Measurements from ENCODE around the gene WTIP. TPM values are rescaled to one million over a fixed set of nuclear protein-coding genes. Genes with fewer than 3 reads are reported as not detected.

The WTIP gene
- total RNA-seq, 3 donors from 2014 or later (not counting 1 experiment from before 2014, with no cell fraction given): 0.12 to 0.83 (median 0.45) TPM

DNA sequence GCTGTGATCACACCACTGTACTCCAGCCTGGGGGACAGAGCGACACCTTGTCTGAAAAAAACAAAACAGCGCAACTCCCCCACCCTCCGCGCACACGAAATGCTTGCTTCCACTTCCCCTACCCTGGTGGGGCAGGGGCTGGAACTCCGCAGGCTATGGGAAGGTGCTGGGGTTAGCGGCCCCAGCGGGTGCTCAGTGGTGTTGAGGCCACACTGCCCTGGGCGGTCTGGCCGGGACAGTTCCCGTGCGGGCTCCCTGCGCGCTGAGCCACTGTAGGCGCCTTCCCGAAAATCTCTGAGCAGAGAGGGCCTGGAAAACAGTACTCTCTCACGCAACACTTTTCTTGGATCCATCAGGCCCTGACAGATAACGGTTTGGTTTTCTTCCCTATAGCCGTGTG, 1.1 kb upstream of the WTIP start:
- Histone ChIP-seq H3K4me3 (ENCODE audit: low read length) (no peak overlapping the region), H3K36me3 (ENCODE audit: control insufficient read depth, insufficient read depth, low read length) (no peaks in the 10 kb centered on the region), H3K27ac (ENCODE audit: low read length) (no peak overlapping the region), H3K4me1 (ENCODE audit: control insufficient read depth, insufficient read depth, low read length) (no peaks in the 10 kb centered on the region), H3K27me3 (ENCODE audit: control insufficient read depth, insufficient read depth, low read length) (peaks cover 16% of the 10 kb centered on the region), H3K9me3 (ENCODE audit: control insufficient read depth, insufficient read depth, low read length) (no peaks in the 10 kb centered on the region)
- Mint-ChIP-seq H3K36me3 (peaks cover 7% of the 10 kb centered on the region), H3K27ac (no peak overlapping the region), H3K4me3 (no peak overlapping the region), H3K4me1 (peaks cover 7 to 15% of the 10 kb centered on the region in 2 donors), H3K9me3 (no peaks in the 10 kb centered on the region), H3K27me3 (ENCODE audit: low read depth in 2 of 2) (peaks cover 28 to 32% of the 10 kb centered on the region in 2 donors)
- intact Hi-C loops (cut with micrococcal nuclease): no loop called here
- ATAC-seq (no peak), DNase-seq (no peak)
- TF ChIP-seq, protein P1, sequence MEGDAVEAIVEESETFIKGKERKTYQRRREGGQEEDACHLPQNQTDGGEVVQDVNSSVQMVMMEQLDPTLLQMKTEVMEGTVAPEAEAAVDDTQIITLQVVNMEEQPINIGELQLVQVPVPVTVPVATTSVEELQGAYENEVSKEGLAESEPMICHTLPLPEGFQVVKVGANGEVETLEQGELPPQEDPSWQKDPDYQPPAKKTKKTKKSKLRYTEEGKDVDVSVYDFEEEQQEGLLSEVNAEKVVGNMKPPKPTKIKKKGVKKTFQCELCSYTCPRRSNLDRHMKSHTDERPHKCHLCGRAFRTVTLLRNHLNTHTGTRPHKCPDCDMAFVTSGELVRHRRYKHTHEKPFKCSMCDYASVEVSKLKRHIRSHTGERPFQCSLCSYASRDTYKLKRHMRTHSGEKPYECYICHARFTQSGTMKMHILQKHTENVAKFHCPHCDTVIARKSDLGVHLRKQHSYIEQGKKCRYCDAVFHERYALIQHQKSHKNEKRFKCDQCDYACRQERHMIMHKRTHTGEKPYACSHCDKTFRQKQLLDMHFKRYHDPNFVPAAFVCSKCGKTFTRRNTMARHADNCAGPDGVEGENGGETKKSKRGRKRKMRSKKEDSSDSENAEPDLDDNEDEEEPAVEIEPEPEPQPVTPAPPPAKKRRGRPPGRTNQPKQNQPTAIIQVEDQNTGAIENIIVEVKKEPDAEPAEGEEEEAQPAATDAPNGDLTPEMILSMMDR (IDR thresholded peaks at IDR 0.05): no peak
- 67% methylated on average over 19 of the region's 19 CpGs for WGBS (ENCODE audit: insufficient coverage)

DNA sequence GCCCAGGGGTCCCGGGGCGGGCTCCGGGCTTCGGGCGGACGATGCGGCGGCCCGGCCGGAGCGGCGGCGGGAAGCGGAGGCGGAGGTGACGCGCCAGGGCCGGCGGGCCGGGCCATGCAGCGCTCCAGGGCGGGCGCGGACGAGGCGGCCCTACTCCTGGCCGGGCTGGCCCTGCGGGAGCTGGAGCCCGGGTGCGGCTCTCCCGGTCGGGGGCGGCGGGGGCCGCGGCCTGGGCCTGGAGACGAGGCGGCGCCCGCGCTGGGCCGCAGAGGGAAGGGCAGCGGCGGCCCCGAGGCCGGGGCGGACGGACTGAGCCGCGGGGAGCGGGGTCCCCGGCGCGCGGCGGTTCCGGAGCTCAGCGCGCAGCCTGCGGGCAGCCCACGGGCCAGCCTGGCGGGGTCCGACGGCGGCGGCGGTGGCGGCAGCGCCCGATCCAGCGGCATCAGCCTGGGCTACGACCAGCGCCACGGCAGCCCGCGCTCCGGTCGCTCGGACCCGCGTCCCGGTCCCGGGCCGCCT, 362 bp downstream of the WTIP start:
- WGBS (ENCODE audit: insufficient coverage): 3% methylated on average over 84 of the region's 84 CpGs
- H3K27me3 Mint-ChIP-seq (ENCODE audit: low read depth in 2 of 2): peaks cover 41% of the 10 kb centered on the region in 2 donors
- no peak for ATAC-seq

DNA sequence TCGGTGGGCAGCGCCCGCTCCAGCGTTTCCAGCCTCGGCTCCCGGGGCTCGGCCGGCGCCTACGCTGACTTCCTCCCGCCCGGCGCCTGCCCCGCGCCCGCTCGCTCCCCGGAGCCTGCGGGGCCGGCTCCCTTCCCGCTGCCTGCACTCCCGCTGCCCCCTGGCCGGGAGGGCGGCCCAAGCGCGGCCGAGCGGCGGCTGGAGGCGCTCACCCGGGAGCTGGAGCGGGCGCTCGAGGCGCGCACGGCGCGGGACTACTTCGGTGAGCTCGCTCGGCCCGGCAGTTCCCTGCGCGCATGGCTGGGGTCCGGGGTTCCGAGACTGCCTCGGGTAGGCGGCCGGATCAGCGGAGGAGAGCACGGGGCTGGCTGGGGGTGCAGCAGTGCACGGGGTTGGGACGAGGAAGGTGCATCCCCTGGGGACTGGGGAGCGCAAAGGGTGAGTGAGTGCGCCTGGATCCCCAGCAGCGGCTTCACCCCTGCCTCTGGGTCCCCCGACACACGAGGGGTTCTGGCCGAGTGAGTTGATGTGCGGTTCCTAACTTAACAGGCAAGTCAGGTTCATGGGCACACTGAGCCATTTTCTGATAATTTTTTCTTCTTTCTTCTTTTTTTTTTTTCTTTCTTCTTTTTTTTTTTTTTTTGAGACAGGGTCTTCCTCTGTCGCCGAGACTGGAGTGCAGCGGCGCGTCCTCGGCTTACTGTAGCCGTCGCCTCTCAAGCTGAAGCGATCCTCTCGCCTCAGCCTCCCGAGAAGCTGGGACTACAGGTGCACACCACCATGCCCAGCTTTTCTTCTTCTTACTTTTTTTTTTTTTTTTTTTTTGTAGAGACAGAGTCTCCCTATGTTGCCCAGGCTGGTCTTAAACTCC, 1.1 kb downstream of the WTIP start:
- Mint-ChIP-seq H3K36me3 (peaks cover 7% of the 10 kb centered on the region), H3K4me1 (peaks cover 7% of the 10 kb centered on the region in 2 donors), H3K27me3 (ENCODE audit: low read depth in 2 of 2) (peaks cover 41 to 46% of the 10 kb centered on the region in 2 donors), H3K27ac (no peak overlapping the region), H3K4me3 (peak overlapping the region; percentile 78), H3K9me3 (no peaks in the 10 kb centered on the region)
- 6% methylated on average over 72 of the region's 72 CpGs for WGBS (ENCODE audit: insufficient coverage)
- DNase-seq (no peak), ATAC-seq (no peak)
- Histone ChIP-seq H3K4me3 (ENCODE audit: low read length) (no peak overlapping the region), H3K27ac (ENCODE audit: low read length) (no peak overlapping the region), H3K9me3 (ENCODE audit: control insufficient read depth, insufficient read depth, low read length) (no peaks in the 10 kb centered on the region), H3K27me3 (ENCODE audit: control insufficient read depth, insufficient read depth, low read length) (peaks cover 16% of the 10 kb centered on the region), H3K36me3 (ENCODE audit: control insufficient read depth, insufficient read depth, low read length) (no peaks in the 10 kb centered on the region), H3K4me1 (ENCODE audit: control insufficient read depth, insufficient read depth, low read length) (no peaks in the 10 kb centered on the region)
- TF ChIP-seq, protein P1 (IDR thresholded peaks at IDR 0.05): no peak
- intact Hi-C loops (cut with micrococcal nuclease): no loop called here

More for the DNA sequence above, 362 bp downstream of the WTIP start:
- peaks cover 16% of the 10 kb centered on the region for H3K27me3 ChIP-seq (ENCODE audit: control insufficient read depth, insufficient read depth, low read length)
- no peak overlapping the region for H3K4me3 Mint-ChIP-seq
- H3K36me3 Mint-ChIP-seq: peaks cover 7% of the 10 kb centered on the region
- DNase-seq: no peak
- H3K4me1 Mint-ChIP-seq: peaks cover 7% of the 10 kb centered on the region in 2 donors
- intact Hi-C loops (cut with micrococcal nuclease): no loop called here
- TF ChIP-seq, protein P1 (IDR thresholded peaks at IDR 0.05): no peak
- H3K27ac ChIP-seq (ENCODE audit: low read length): no peak overlapping the region
- no peaks in the 10 kb centered on the region for H3K36me3 ChIP-seq (ENCODE audit: control insufficient read depth, insufficient read depth, low read length)
- no peaks in the 10 kb centered on the region for H3K9me3 ChIP-seq (ENCODE audit: control insufficient read depth, insufficient read depth, low read length)
- H3K4me3 ChIP-seq (ENCODE audit: low read length): no peak overlapping the region
- no peaks in the 10 kb centered on the region for H3K9me3 Mint-ChIP-seq
- H3K4me1 ChIP-seq (ENCODE audit: control insufficient read depth, insufficient read depth, low read length): no peaks in the 10 kb centered on the region
- H3K27ac Mint-ChIP-seq: no peak overlapping the region

All from natural killer cell (primary cell).